Loucy (cell line): Measurements from ENCODE around the gene HOXB9.

ENCODE experiments used
- H2AFZ ChIP-seq: fragments of 200-600 bp; sonication (generic); 2 replicates; pipeline ENCODE4 v1.6.0; 2016; ENCODE audit warnings: antibody characterized with exemption, mild to moderate bottlenecking, low read length, moderate library complexity
- H3F3A ChIP-seq: fragments of 200-600 bp; 2 replicates; pipeline ENCODE4 v1.6.0; 2016; ENCODE audit warnings: antibody characterized with exemption, low read depth, mild to moderate bottlenecking
- H3K27me3 ChIP-seq: fragments of 200-600 bp; sonication (generic); 2 replicates; pipeline ENCODE4 v1.6.1; 2014; ENCODE audit warnings: low read length, mild to moderate bottlenecking; ENCODE audit not compliant: insufficient read depth, poor library complexity, severe bottlenecking
- H3K36me3 ChIP-seq: fragments of 200-600 bp; sonication (generic); 2 replicates; pipeline ENCODE4 v1.6.1; 2016; ENCODE audit warnings: low read length; ENCODE audit not compliant: insufficient read depth
- H3K4me1 ChIP-seq: fragments of 200-600 bp; sonication (generic); 2 replicates; pipeline ENCODE4 v1.5.1; 2014; ENCODE audit warnings: low read length, mild to moderate bottlenecking; ENCODE audit not compliant: insufficient read depth, poor library complexity, severe bottlenecking
- H3K4me2 ChIP-seq: fragments of 200-600 bp; sonication (generic); 2 replicates; pipeline ENCODE4 v1.6.0; 2014; ENCODE audit warnings: antibody characterized with exemption, low read length, low read depth, mild to moderate bottlenecking; ENCODE audit not compliant: poor library complexity, severe bottlenecking
- H3K4me3 ChIP-seq: fragments of 200-600 bp; sonication (generic); 2 replicates; pipeline ENCODE4 v1.5.1; 2014; ENCODE audit warnings: low read length, mild to moderate bottlenecking, mixed read lengths; ENCODE audit not compliant: poor library complexity, severe bottlenecking
- H3K79me2 ChIP-seq: fragments of 200-600 bp; sonication (generic); 2 replicates; pipeline ENCODE4 v1.6.1; 2014; ENCODE audit warnings: low read length; ENCODE audit not compliant: insufficient read depth
- H3K9ac ChIP-seq: fragments of 200-600 bp; sonication (generic); 2 replicates; pipeline ENCODE4 v1.6.0; 2014; ENCODE audit warnings: mild to moderate bottlenecking, low read depth, low read length, moderate library complexity; ENCODE audit not compliant: poor library complexity, severe bottlenecking
- H3K9me2 ChIP-seq: fragments of 200-600 bp; sonication (generic); replicated peaks from 2 replicates; pipeline ENCODE4 v1.6.1; 2016; ENCODE audit warnings: low read depth, low read length, mixed read lengths
- H3K9me3 ChIP-seq: fragments of 200-600 bp; sonication (generic); 2 replicates; pipeline ENCODE4 v1.6.1; 2014; ENCODE audit warnings: mild to moderate bottlenecking, antibody characterized with exemption, low read length, low read depth; ENCODE audit not compliant: insufficient read depth
- H4K20me1 ChIP-seq: fragments of 200-600 bp; sonication (generic); 2 replicates; pipeline ENCODE4 v1.6.0; 2014; ENCODE audit warnings: antibody characterized with exemption, low read length, mild to moderate bottlenecking; ENCODE audit not compliant: insufficient read depth, poor library complexity, severe bottlenecking
- EZH2phosphoT487 ChIP-seq: fragments of 200-600 bp; IDR thresholded peaks from 2 replicates; pipeline ENCODE4 v1.6.1; 2018; ENCODE audit warnings: antibody characterized with exemption, mild to moderate bottlenecking, moderate library complexity, borderline replicate concordance
- TF ChIP-seq, protein P1 (sequence below): fragments of 200-600 bp; sonication (generic); conservative IDR thresholded peaks from 2 replicates; pipeline ENCODE4 v1.5.1; 2014; ENCODE audit warnings: mild to moderate bottlenecking, antibody characterized with exemption, low read length

Gene HOXB9

DNA sequence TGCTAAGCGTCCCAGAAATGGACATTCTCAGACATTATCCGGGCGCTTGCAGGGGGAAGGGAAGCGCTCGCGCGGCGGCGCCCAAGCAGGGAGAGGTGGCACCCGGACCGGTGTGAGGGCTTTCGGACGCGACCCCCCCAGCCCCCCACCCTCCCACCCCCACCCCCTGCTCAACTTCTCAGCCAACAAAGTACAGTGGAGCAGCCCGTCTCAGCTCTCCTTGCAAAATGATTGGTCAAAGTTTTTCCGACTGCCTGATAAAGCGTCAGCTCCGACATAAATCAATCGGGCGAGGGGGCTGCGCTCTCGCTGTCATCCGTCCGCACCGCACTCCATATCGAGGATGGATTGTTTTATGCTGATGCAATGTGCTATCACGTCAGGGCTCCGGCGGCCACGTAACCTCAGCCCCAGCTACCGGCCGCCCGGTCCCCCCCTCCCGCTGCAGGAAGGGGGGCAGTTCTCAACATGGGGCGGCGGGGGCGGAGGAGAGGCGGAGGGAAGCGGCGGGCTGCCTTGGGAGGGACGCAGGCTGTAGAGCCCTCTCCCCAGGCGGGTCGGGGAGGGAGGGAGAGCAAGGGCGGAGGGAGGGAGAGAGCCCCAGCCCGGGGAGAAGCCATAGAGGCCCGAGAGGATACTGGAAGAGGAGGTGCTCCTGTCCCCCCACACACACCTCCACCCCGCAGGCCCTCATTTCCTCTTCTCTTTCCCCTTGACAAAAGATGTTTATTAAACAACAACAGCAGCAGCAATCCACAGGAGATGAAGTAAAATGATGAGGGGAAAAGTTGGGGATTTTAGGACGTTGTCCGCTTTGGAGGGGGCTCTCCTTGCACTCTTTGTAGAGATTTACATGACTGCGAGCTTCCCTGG lies at the start of gene HOXB9:
TSS of gene HOXB9 (minus strand) at position 114 of the 873 bp plus-strand sequence. CDS start at position 25, 89 bp downstream.
- Histone ChIP-seq H3K9ac (peak within 1 kb of the TSS; percentile 100), H3K4me2 (peak within 1 kb of the TSS; percentile 98), H3K9me3 (no peaks in the 10 kb centered on the region), H3F3A (no peaks in the 10 kb centered on the region), H3K4me3 (peak within 1 kb of the TSS; percentile 89), H4K20me1 (peaks cover 24% of the 10 kb centered on the region), H3K27me3 (peaks cover 31% of the 10 kb centered on the region), H3K36me3 (peaks cover 8% of the 10 kb centered on the region; the same call in 1 of the 2 replicates), H3K9me2 (no peaks in the 10 kb centered on the region), H3K4me1 (peaks cover 44% of the 10 kb centered on the region), H2AFZ (no peak within 1 kb of the TSS), H3K79me2 (peaks cover 98% of the 10 kb centered on the region)
- TF ChIP-seq, protein P1, sequence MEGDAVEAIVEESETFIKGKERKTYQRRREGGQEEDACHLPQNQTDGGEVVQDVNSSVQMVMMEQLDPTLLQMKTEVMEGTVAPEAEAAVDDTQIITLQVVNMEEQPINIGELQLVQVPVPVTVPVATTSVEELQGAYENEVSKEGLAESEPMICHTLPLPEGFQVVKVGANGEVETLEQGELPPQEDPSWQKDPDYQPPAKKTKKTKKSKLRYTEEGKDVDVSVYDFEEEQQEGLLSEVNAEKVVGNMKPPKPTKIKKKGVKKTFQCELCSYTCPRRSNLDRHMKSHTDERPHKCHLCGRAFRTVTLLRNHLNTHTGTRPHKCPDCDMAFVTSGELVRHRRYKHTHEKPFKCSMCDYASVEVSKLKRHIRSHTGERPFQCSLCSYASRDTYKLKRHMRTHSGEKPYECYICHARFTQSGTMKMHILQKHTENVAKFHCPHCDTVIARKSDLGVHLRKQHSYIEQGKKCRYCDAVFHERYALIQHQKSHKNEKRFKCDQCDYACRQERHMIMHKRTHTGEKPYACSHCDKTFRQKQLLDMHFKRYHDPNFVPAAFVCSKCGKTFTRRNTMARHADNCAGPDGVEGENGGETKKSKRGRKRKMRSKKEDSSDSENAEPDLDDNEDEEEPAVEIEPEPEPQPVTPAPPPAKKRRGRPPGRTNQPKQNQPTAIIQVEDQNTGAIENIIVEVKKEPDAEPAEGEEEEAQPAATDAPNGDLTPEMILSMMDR, result no peak
- no peak for TF ChIP-seq EZH2phosphoT487

DNA sequence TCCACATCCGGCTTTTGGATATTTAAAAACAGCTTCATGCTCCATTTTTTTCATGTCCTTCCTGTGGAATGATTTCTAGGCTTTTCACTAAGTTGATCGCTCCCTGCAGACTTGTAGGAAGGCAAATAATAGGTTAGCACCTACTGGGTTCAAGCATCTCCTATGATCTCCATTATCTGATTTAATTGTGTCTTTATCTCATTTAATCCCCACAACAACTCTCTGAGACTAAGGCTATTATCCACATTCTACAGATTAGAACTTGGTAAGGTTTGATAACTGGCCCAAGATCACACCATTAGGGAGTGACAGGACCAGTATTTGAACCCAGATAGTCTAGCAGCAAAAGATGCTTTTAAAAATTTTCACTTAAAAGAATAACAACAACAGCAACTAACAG lies 46.2 kb upstream of the HOXB9 start:
- Histone ChIP-seq H3K9ac (no peak overlapping the region), H3K79me2 (peaks cover 64% of the 10 kb centered on the region), H3K4me2 (no peak overlapping the region), H2AFZ (no peak overlapping the region), H3K9me2 (no peaks in the 10 kb centered on the region), H4K20me1 (peaks cover 8% of the 10 kb centered on the region), H3K36me3 (peaks cover 36% of the 10 kb centered on the region; the same call in 1 of the 2 replicates), H3F3A (no peaks in the 10 kb centered on the region), H3K27me3 (no peaks in the 10 kb centered on the region), H3K4me1 (no peaks in the 10 kb centered on the region), H3K9me3 (no peaks in the 10 kb centered on the region), H3K4me3 (no peak overlapping the region)
- TF ChIP-seq, protein P1, result no peak
- no peak for TF ChIP-seq EZH2phosphoT487

GRCh38 chr17:48671697-48672171 lies 45.6 kb upstream of the HOXB9 start:
- TF ChIP-seq EZH2phosphoT487, result no peak
- TF ChIP-seq, protein P1, result peak; percentile 90
- Histone ChIP-seq H3K79me2 (peaks cover 69% of the 10 kb centered on the region), H3K9me2 (no peaks in the 10 kb centered on the region), H2AFZ (peak overlapping the region; percentile 67), H3K27me3 (no peaks in the 10 kb centered on the region), H4K20me1 (peaks cover 8% of the 10 kb centered on the region), H3K36me3 (peaks cover 35% of the 10 kb centered on the region; the same call in 1 of the 2 replicates), H3K4me1 (no peaks in the 10 kb centered on the region), H3F3A (no peaks in the 10 kb centered on the region), H3K4me2 (no peak overlapping the region), H3K4me3 (no peak overlapping the region), H3K9me3 (no peaks in the 10 kb centered on the region), H3K9ac (no peak overlapping the region)
